ENCODE data around the gene ROBO2. TPM values are rescaled to one million over a fixed set of nuclear protein-coding genes. Genes with fewer than 3 reads are reported as not detected.
A peak's percentile ranks its signal among the peaks of the same experiment; 100 is the strongest.

ROBO2 gene
- total and polyA plus RNA-seq, 2 donors from 2014 or later = 1.3 to 1.6 TPM

- TF ChIP-seq, protein P1, sequence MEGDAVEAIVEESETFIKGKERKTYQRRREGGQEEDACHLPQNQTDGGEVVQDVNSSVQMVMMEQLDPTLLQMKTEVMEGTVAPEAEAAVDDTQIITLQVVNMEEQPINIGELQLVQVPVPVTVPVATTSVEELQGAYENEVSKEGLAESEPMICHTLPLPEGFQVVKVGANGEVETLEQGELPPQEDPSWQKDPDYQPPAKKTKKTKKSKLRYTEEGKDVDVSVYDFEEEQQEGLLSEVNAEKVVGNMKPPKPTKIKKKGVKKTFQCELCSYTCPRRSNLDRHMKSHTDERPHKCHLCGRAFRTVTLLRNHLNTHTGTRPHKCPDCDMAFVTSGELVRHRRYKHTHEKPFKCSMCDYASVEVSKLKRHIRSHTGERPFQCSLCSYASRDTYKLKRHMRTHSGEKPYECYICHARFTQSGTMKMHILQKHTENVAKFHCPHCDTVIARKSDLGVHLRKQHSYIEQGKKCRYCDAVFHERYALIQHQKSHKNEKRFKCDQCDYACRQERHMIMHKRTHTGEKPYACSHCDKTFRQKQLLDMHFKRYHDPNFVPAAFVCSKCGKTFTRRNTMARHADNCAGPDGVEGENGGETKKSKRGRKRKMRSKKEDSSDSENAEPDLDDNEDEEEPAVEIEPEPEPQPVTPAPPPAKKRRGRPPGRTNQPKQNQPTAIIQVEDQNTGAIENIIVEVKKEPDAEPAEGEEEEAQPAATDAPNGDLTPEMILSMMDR (IDR thresholded peaks at IDR 0.05; ENCODE audit: borderline replicate concordance, extremely low read depth, insufficient read depth) = no peak
- Histone ChIP-seq H3K9ac (ENCODE audit: low read length in 3 of 3) (no peak overlapping the region), H3K4me3 (ENCODE audit: low read length in 3 of 3) (no peak overlapping the region), H3K27ac (ENCODE audit: low read depth in 2 of 2, low read length in 2 of 2) (no peak overlapping the region), H3K36me3 (ENCODE audit: control insufficient read depth in 2 of 3, insufficient read depth in 3 of 3, low read length in 3 of 3) (no peaks in the 10 kb centered on the region), H3K9me3 (ENCODE audit: control insufficient read depth in 2 of 3, insufficient read depth in 1 of 3, low read length in 3 of 3) (no peaks in the 10 kb centered on the region), H3K27me3 (ENCODE audit: control insufficient read depth, insufficient read depth, low read length) (no peaks in the 10 kb centered on the region), H3K4me1 (ENCODE audit: control insufficient read depth in 2 of 3, insufficient read depth in 2 of 3, low read depth in 1 of 3, low read length in 3 of 3) (no peaks in the 10 kb centered on the region)
- intact Hi-C loops (cut with DNase I) = no loop called here
- DNase-seq = no peak
- FAIRE-seq = no peak
These were observed 371.4 kb downstream of the ROBO2 start for GRCh38 chr3:77411334-77411733.

- FAIRE-seq (no peak), DNase-seq (peak in 2 of 5 donors; percentile 4 to 23)
- Histone ChIP-seq H3K4me3 (ENCODE audit: low read length in 3 of 3) (no peak overlapping the region), H3K27me3 (ENCODE audit: control insufficient read depth, insufficient read depth, low read length) (no peaks in the 10 kb centered on the region), H3K4me1 (ENCODE audit: control insufficient read depth in 2 of 3, insufficient read depth in 2 of 3, low read depth in 1 of 3, low read length in 3 of 3) (no peaks in the 10 kb centered on the region), H3K9me3 (ENCODE audit: control insufficient read depth in 2 of 3, insufficient read depth in 1 of 3, low read length in 3 of 3) (no peaks in the 10 kb centered on the region), H3K27ac (ENCODE audit: low read depth in 2 of 2, low read length in 2 of 2) (no peak overlapping the region), H3K36me3 (ENCODE audit: control insufficient read depth in 2 of 3, insufficient read depth in 3 of 3, low read length in 3 of 3) (no peaks in the 10 kb centered on the region), H3K9ac (ENCODE audit: low read length in 3 of 3) (no peak overlapping the region)
- TF ChIP-seq, protein P1 (IDR thresholded peaks at IDR 0.05; ENCODE audit: borderline replicate concordance, extremely low read depth, insufficient read depth) = no peak
- intact Hi-C loops (cut with DNase I) = no loop called here
These were observed 372.1 kb downstream of the ROBO2 start for GRCh38 chr3:77412021-77412438.

DNA sequence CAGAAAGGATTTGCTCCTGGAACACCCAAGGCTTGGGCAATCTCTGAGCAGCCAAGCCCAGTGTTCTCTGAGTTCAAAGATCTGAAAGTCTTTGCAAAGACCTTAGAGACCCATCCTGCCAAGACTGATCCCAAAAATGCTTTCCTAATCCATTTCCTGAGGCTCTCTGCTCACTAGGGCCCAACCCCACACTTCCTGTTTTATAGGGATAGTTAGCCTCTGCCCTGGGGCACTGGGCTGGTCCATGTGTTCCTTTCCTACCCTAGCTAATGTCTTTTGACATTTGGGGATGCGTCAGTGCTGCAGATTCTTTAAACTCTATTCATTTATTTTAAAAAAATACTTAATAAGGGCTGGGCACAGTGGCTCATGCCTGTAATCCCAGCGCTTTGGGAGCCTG is 372.7 kb downstream of the ROBO2 start:
- FAIRE-seq = no peak
- no peak overlapping the region for H3K4me3 ChIP-seq (ENCODE audit: low read length in 3 of 3)
- no peak overlapping the region for H3K9ac ChIP-seq (ENCODE audit: low read length in 3 of 3)
- no peaks in the 10 kb centered on the region for H3K4me1 ChIP-seq (ENCODE audit: control insufficient read depth in 2 of 3, insufficient read depth in 2 of 3, low read depth in 1 of 3, low read length in 3 of 3)
- intact Hi-C loops (cut with DNase I) = no loop called here
- H3K27me3 ChIP-seq (ENCODE audit: control insufficient read depth, insufficient read depth, low read length) = no peaks in the 10 kb centered on the region
- no peak for DNase-seq
- H3K9me3 ChIP-seq (ENCODE audit: control insufficient read depth in 2 of 3, insufficient read depth in 1 of 3, low read length in 3 of 3) = no peaks in the 10 kb centered on the region
- TF ChIP-seq, protein P1 (IDR thresholded peaks at IDR 0.05; ENCODE audit: borderline replicate concordance, extremely low read depth, insufficient read depth) = no peak
- no peaks in the 10 kb centered on the region for H3K36me3 ChIP-seq (ENCODE audit: control insufficient read depth in 2 of 3, insufficient read depth in 3 of 3, low read length in 3 of 3)
- H3K27ac ChIP-seq (ENCODE audit: low read depth in 2 of 2, low read length in 2 of 2) = no peak overlapping the region

DNA sequence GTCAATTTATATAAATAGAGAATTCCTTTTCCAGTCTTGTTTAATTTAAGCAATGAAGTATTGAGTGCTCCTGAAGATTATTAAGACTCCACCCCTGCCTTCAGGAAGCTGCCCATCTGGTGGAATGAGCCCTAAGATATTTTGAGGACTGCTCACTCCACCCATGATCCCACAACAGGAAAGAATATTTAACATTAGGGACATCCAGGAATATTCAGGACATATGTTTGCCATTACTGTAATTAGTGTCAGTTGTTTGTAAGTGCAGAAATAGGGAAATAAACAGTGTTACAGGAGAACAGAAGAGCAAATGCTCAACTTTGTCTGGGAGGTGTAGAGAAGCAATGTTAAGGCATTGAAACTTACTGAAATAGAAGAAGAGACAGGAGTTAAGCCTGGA is 375.0 kb downstream of the ROBO2 start:
- intact Hi-C loops (cut with DNase I) = no loop called here
- no peaks in the 10 kb centered on the region for H3K4me1 ChIP-seq (ENCODE audit: control insufficient read depth in 2 of 3, insufficient read depth in 2 of 3, low read depth in 1 of 3, low read length in 3 of 3)
- no peaks in the 10 kb centered on the region for H3K27me3 ChIP-seq (ENCODE audit: control insufficient read depth, insufficient read depth, low read length)
- DNase-seq (no peak), FAIRE-seq (no peak)
- TF ChIP-seq, protein P1 (IDR thresholded peaks at IDR 0.05; ENCODE audit: borderline replicate concordance, extremely low read depth, insufficient read depth) = no peak
- no peak overlapping the region for H3K4me3 ChIP-seq (ENCODE audit: low read length in 3 of 3)
- no peaks in the 10 kb centered on the region for H3K9me3 ChIP-seq (ENCODE audit: control insufficient read depth in 2 of 3, insufficient read depth in 1 of 3, low read length in 3 of 3)
- H3K36me3 ChIP-seq (ENCODE audit: control insufficient read depth in 2 of 3, insufficient read depth in 3 of 3, low read length in 3 of 3) = no peaks in the 10 kb centered on the region
- no peak overlapping the region for H3K27ac ChIP-seq (ENCODE audit: low read depth in 2 of 2, low read length in 2 of 2)
- H3K9ac ChIP-seq (ENCODE audit: low read length in 3 of 3) = no peak overlapping the region
